ENCODE results near the gene GID4.

Gene GID4

GRCh38 chr17:17999364-18000029 lies 39.7 kb upstream of the GID4 start:
- H3K4me1 ChIP-seq (ENCODE audit: control insufficient read depth in 1 of 2, insufficient read depth in 2 of 2, low read length in 2 of 2) = peaks cover 7% of the 10 kb centered on the region in 2 experiments
- H3K14ac ChIP-seq (ENCODE audit: low read length) = no peak overlapping the region
- no peak overlapping the region for H3K4ac ChIP-seq (ENCODE audit: low read depth, low read length)
- no peaks in the 10 kb centered on the region for H3K79me2 ChIP-seq (ENCODE audit: control insufficient read depth, insufficient read depth, low read length, poor library complexity)
- H3K4me2 ChIP-seq (ENCODE audit: low read length) = no peak overlapping the region
- no peak overlapping the region for H4K12ac ChIP-seq (ENCODE audit: low read depth, low read length)
- WGBS (ENCODE audit: extremely low coverage, insufficient coverage, insufficient read length) = no CpG with 5 or more reads among the region's 9 CpGs
- H2AFZ ChIP-seq (ENCODE audit: insufficient read depth, low read length, poor library complexity) = no peak overlapping the region
- no peak overlapping the region for H2AK5ac ChIP-seq (ENCODE audit: low read length)
- no peak overlapping the region for H2BK120ac ChIP-seq (ENCODE audit: insufficient read depth, low read length, poor library complexity)
- no peak overlapping the region for H2BK12ac ChIP-seq (ENCODE audit: low read length)
- H3K9ac ChIP-seq (ENCODE audit: low read length) = no peak overlapping the region
- peak overlapping the region; percentile 33 for H3K4me3 ChIP-seq (ENCODE audit: low read depth, low read length)
- H3K9me3 ChIP-seq (ENCODE audit: insufficient read depth, low read depth, low read length) = peaks cover 7% of the 10 kb centered on the region
- H4K8ac ChIP-seq (ENCODE audit: low read depth, low read length) = no peak overlapping the region
- H3K18ac ChIP-seq (ENCODE audit: low read length) = no peak overlapping the region
- H2BK5ac ChIP-seq (ENCODE audit: low read depth, low read length, poor library complexity) = no peak overlapping the region
- no peak overlapping the region for H4K91ac ChIP-seq (ENCODE audit: low read depth, low read length)
- no peak for DNase-seq
- no peak overlapping the region for H3K23ac ChIP-seq (ENCODE audit: low read length)
- no peaks in the 10 kb centered on the region for H3K36me3 ChIP-seq (ENCODE audit: control insufficient read depth in 1 of 2, insufficient read depth in 2 of 2, low read length in 2 of 2)
- no peaks in the 10 kb centered on the region for H3K27me3 ChIP-seq (ENCODE audit: insufficient read depth, low read length)
- H3K27ac ChIP-seq (ENCODE audit: low read depth, low read length) = no peak overlapping the region
- peaks cover under 1% of the 10 kb centered on the region for H3K79me1 ChIP-seq (ENCODE audit: low read length)

GRCh38 chr17:18000030-18000408 lies 39.2 kb upstream of the GID4 start:
- H2BK5ac ChIP-seq (ENCODE audit: low read depth, low read length, poor library complexity) = no peak overlapping the region
- H4K12ac ChIP-seq (ENCODE audit: low read depth, low read length) = no peak overlapping the region
- peak overlapping the region; percentile 33 for H3K4me3 ChIP-seq (ENCODE audit: low read depth, low read length)
- H3K14ac ChIP-seq (ENCODE audit: low read length) = no peak overlapping the region
- no peak overlapping the region for H3K9ac ChIP-seq (ENCODE audit: low read length)
- H2BK12ac ChIP-seq (ENCODE audit: low read length) = no peak overlapping the region
- peaks cover 2% of the 10 kb centered on the region in 2 experiments for H3K4me1 ChIP-seq (ENCODE audit: control insufficient read depth in 1 of 2, insufficient read depth in 2 of 2, low read length in 2 of 2)
- H3K27me3 ChIP-seq (ENCODE audit: insufficient read depth, low read length) = no peaks in the 10 kb centered on the region
- H3K4me2 ChIP-seq (ENCODE audit: low read length) = no peak overlapping the region
- no peaks in the 10 kb centered on the region for H3K79me1 ChIP-seq (ENCODE audit: low read length)
- peaks cover 7% of the 10 kb centered on the region for H3K9me3 ChIP-seq (ENCODE audit: insufficient read depth, low read depth, low read length)
- H3K23ac ChIP-seq (ENCODE audit: low read length) = no peak overlapping the region
- H3K27ac ChIP-seq (ENCODE audit: low read depth, low read length) = no peak overlapping the region
- no peak overlapping the region for H3K18ac ChIP-seq (ENCODE audit: low read length)
- H3K4ac ChIP-seq (ENCODE audit: low read depth, low read length) = no peak overlapping the region
- H3K36me3 ChIP-seq (ENCODE audit: control insufficient read depth in 1 of 2, insufficient read depth in 2 of 2, low read length in 2 of 2) = peaks cover 0 to 1% of the 10 kb centered on the region in 2 experiments
- H2AK5ac ChIP-seq (ENCODE audit: low read length) = no peak overlapping the region
- no peak overlapping the region for H4K8ac ChIP-seq (ENCODE audit: low read depth, low read length)
- no peak for DNase-seq
- no CpG with 5 or more reads among the region's 8 CpGs for WGBS (ENCODE audit: extremely low coverage, insufficient coverage, insufficient read length)
- no peak overlapping the region for H4K91ac ChIP-seq (ENCODE audit: low read depth, low read length)
- no peak overlapping the region for H2AFZ ChIP-seq (ENCODE audit: insufficient read depth, low read length, poor library complexity)
- no peaks in the 10 kb centered on the region for H3K79me2 ChIP-seq (ENCODE audit: control insufficient read depth, insufficient read depth, low read length, poor library complexity)
- H2BK120ac ChIP-seq (ENCODE audit: insufficient read depth, low read length, poor library complexity) = no peak overlapping the region

- Histone ChIP-seq H3K27ac (ENCODE audit: low read depth, low read length) (no peak overlapping the region), H2AFZ (ENCODE audit: insufficient read depth, low read length, poor library complexity) (no peak overlapping the region), H3K23ac (ENCODE audit: low read length) (no peak overlapping the region), H3K4me3 (ENCODE audit: low read depth, low read length) (no peak overlapping the region), H3K27me3 (ENCODE audit: insufficient read depth, low read length) (no peaks in the 10 kb centered on the region), H3K18ac (ENCODE audit: low read length) (no peak overlapping the region), H3K4ac (ENCODE audit: low read depth, low read length) (no peak overlapping the region), H3K36me3 (ENCODE audit: control insufficient read depth in 1 of 2, insufficient read depth in 2 of 2, low read length in 2 of 2) (peaks cover 0 to 1% of the 10 kb centered on the region in 2 experiments), H2BK120ac (ENCODE audit: insufficient read depth, low read length, poor library complexity) (no peak overlapping the region), H3K79me1 (ENCODE audit: low read length) (no peaks in the 10 kb centered on the region), H3K9ac (ENCODE audit: low read length) (no peak overlapping the region), H3K4me2 (ENCODE audit: low read length) (no peak overlapping the region), H4K8ac (ENCODE audit: low read depth, low read length) (no peak overlapping the region), H2AK5ac (ENCODE audit: low read length) (no peak overlapping the region), H3K9me3 (ENCODE audit: insufficient read depth, low read depth, low read length) (peaks cover 7% of the 10 kb centered on the region), H3K4me1 (ENCODE audit: control insufficient read depth in 1 of 2, insufficient read depth in 2 of 2, low read length in 2 of 2) (peaks cover 0 to 8% of the 10 kb centered on the region in 2 experiments), H3K79me2 (ENCODE audit: control insufficient read depth, insufficient read depth, low read length, poor library complexity) (no peaks in the 10 kb centered on the region), H3K14ac (ENCODE audit: low read length) (no peak overlapping the region), H4K12ac (ENCODE audit: low read depth, low read length) (no peak overlapping the region), H4K91ac (ENCODE audit: low read depth, low read length) (no peak overlapping the region), H2BK12ac (ENCODE audit: low read length) (no peak overlapping the region), H2BK5ac (ENCODE audit: low read depth, low read length, poor library complexity) (no peak overlapping the region)
- WGBS (ENCODE audit: extremely low coverage, insufficient coverage, insufficient read length) = no CpG with 5 or more reads among the region's 2 CpGs
- DNase-seq = no peak
These were observed 37.0 kb upstream of the GID4 start for GRCh38 chr17:18002171-18002570.

- Histone ChIP-seq H4K91ac (ENCODE audit: low read depth, low read length) (no peak overlapping the region), H3K36me3 (ENCODE audit: control insufficient read depth in 1 of 2, insufficient read depth in 2 of 2, low read length in 2 of 2) (peaks cover 1 to 3% of the 10 kb centered on the region in 2 experiments), H3K18ac (ENCODE audit: low read length) (no peak overlapping the region), H3K4me2 (ENCODE audit: low read length) (no peak overlapping the region), H3K23ac (ENCODE audit: low read length) (no peak overlapping the region), H2BK12ac (ENCODE audit: low read length) (no peak overlapping the region), H4K8ac (ENCODE audit: low read depth, low read length) (no peak overlapping the region), H3K27ac (ENCODE audit: low read depth, low read length) (no peak overlapping the region), H3K4ac (ENCODE audit: low read depth, low read length) (no peak overlapping the region), H3K79me1 (ENCODE audit: low read length) (no peaks in the 10 kb centered on the region), H3K27me3 (ENCODE audit: insufficient read depth, low read length) (no peaks in the 10 kb centered on the region), H4K12ac (ENCODE audit: low read depth, low read length) (no peak overlapping the region), H2BK120ac (ENCODE audit: insufficient read depth, low read length, poor library complexity) (no peak overlapping the region), H2BK5ac (ENCODE audit: low read depth, low read length, poor library complexity) (no peak overlapping the region), H3K9me3 (ENCODE audit: insufficient read depth, low read depth, low read length) (peaks cover 7% of the 10 kb centered on the region), H3K14ac (ENCODE audit: low read length) (no peak overlapping the region), H2AK5ac (ENCODE audit: low read length) (no peak overlapping the region), H3K4me3 (ENCODE audit: low read depth, low read length) (no peak overlapping the region), H2AFZ (ENCODE audit: insufficient read depth, low read length, poor library complexity) (no peak overlapping the region), H3K79me2 (ENCODE audit: control insufficient read depth, insufficient read depth, low read length, poor library complexity) (no peaks in the 10 kb centered on the region), H3K9ac (ENCODE audit: low read length) (no peak overlapping the region), H3K4me1 (ENCODE audit: control insufficient read depth in 1 of 2, insufficient read depth in 2 of 2, low read length in 2 of 2) (peaks cover 6 to 12% of the 10 kb centered on the region in 2 experiments)
- DNase-seq = no peak
- no CpG with 5 or more reads among the region's 9 CpGs for WGBS (ENCODE audit: extremely low coverage, insufficient coverage, insufficient read length)
These were observed 34.9 kb upstream of the GID4 start for GRCh38 chr17:18004345-18004744.
